ENCODE data around the gene IFIT3. TPM values are rescaled to one million over a fixed set of nuclear protein-coding genes. Genes with fewer than 3 reads are reported as not detected.

IFIT3 gene
- total RNA-seq, 1 experiment from 2014 or later, result 0.55 TPM

- TF ChIP-seq CTCF (conservative IDR thresholded peaks at IDR 0.05), result no peak
These were observed 19.5 kb upstream of the IFIT3 start for GRCh38 chr10:89308266-89308665.

More at GRCh38 chr10:89308266-89308665, 19.5 kb upstream of the IFIT3 start:
- no peaks in the 10 kb centered on the region for H3K23me2 ChIP-seq (ENCODE audit: insufficient read length, low read depth, low read length, poor library complexity, severe bottlenecking)
- H3K4me1 ChIP-seq (ENCODE audit: insufficient read depth, low read length), result no peaks in the 10 kb centered on the region
- H3K79me2 ChIP-seq (ENCODE audit: insufficient read depth, low read length), result no peaks in the 10 kb centered on the region; the same call in 1 of the 2 replicates
- H2BK120ac ChIP-seq (ENCODE audit: low read depth, low read length, poor library complexity, severe bottlenecking), result no peak overlapping the region
- H2BK12ac ChIP-seq (ENCODE audit: insufficient read length, low read depth, low read length), result no peak overlapping the region
- no peak overlapping the region for H3K18ac ChIP-seq (ENCODE audit: insufficient read length, low read depth, low read length)
- H3K27ac Mint-ChIP-seq, result no peak overlapping the region
- H3K79me1 ChIP-seq (ENCODE audit: insufficient read depth, low read depth, low read length, poor library complexity, severe bottlenecking), result no peaks in the 10 kb centered on the region
- no peak overlapping the region for H2BK15ac ChIP-seq (ENCODE audit: low read depth, low read length)
- H3K9me3 Mint-ChIP-seq, result no peaks in the 10 kb centered on the region
- no peaks in the 10 kb centered on the region; a peak in 1 of 7 replicates for H3K36me3 Mint-ChIP-seq (ENCODE audit: insufficient read depth in 1 of 3, low read depth in 3 of 3)
- no peaks in the 10 kb centered on the region for H3K27me3 ChIP-seq (ENCODE audit: insufficient read depth, low read length)
- no peaks in the 10 kb centered on the region; the same call in 1 of the 2 replicates for H3K27me3 Mint-ChIP-seq (ENCODE audit: low read depth)
- H2AFZ ChIP-seq (ENCODE audit: low read length), result no peak overlapping the region
- no peak overlapping the region for H4K8ac ChIP-seq (replicated peaks; ENCODE audit: insufficient read length, low read depth, low read length)
- H3K4me1 Mint-ChIP-seq, result peaks cover 4% of the 10 kb centered on the region in 2 experiments
- no peak overlapping the region for H3K9ac ChIP-seq (ENCODE audit: extremely low read depth, insufficient read length, low read length)
- no peak overlapping the region for H2BK20ac ChIP-seq (ENCODE audit: low read depth, low read length, poor library complexity, severe bottlenecking)
- no peaks in the 10 kb centered on the region for H3K9me3 ChIP-seq (ENCODE audit: control insufficient read depth, low read depth, low read length)
- H2BK5ac ChIP-seq (ENCODE audit: insufficient read length, low read length), result no peak overlapping the region
- H2AK5ac ChIP-seq (ENCODE audit: insufficient read length, low read length), result no peak overlapping the region
- no peak overlapping the region for H4K91ac ChIP-seq (ENCODE audit: insufficient read length, low read depth, low read length)
- DNase-seq, result no peak
- H4K5ac ChIP-seq (ENCODE audit: insufficient read length, low read depth, low read length), result no peak overlapping the region
- H4K20me1 ChIP-seq (ENCODE audit: control insufficient read depth, insufficient read depth, insufficient read length), result no peaks in the 10 kb centered on the region
- no peak overlapping the region for H3T11ph ChIP-seq (ENCODE audit: low read length)
- H3K56ac ChIP-seq (ENCODE audit: insufficient read length, low read depth, low read length), result no peak overlapping the region
- H3K4me3 Mint-ChIP-seq, result no peak overlapping the region
- no peak overlapping the region for H3K23ac ChIP-seq (ENCODE audit: insufficient read length, low read depth, low read length)
- WGBS (ENCODE audit: extremely low coverage, insufficient read length, low lambda C conversion rate), result no CpG with 5 or more reads among the region's 6 CpGs
- H3K14ac ChIP-seq (ENCODE audit: insufficient read depth, low read length), result no peak overlapping the region
- no peak overlapping the region for H3K4me2 ChIP-seq (ENCODE audit: insufficient read depth, insufficient read length, low read length)
- no peak overlapping the region for H3K27ac ChIP-seq (ENCODE audit: insufficient read length, low read depth, low read length)
- no peak overlapping the region for H3K4ac ChIP-seq (ENCODE audit: low read depth, low read length)

Measured in H9 (cell line).